Neural cell (in vitro differentiated cells): ENCODE data around the gene MUC3A. TPM values are rescaled to one million over a fixed set of nuclear protein-coding genes. Genes with fewer than 3 reads are reported as not detected.

ENCODE experiments used
- H2AFZ ChIP-seq: fragments of 200-600, 300-800 bp; sonication (generic), shearing (Covaris generic); 2 replicates; pipeline ENCODE4 v1.6.0; 2014; ENCODE audit warnings: low read depth, mild to moderate bottlenecking, antibody characterized with exemption, low read length, moderate library complexity
- H3F3A ChIP-seq: fragments of 200-600 bp; shearing (Covaris generic); 2 replicates; pipeline ENCODE4 v1.6.1; 2016; ENCODE audit warnings: mild to moderate bottlenecking, moderate library complexity, mixed read lengths, antibody characterized with exemption, low read length; ENCODE audit not compliant: insufficient read depth, poor library complexity, severe bottlenecking
- H3K27ac ChIP-seq: fragments of 200-600, 300-800 bp; sonication (generic), shearing (Covaris generic); 2 replicates; pipeline ENCODE4 v1.5.1; 2014; ENCODE audit warnings: mild to moderate bottlenecking, low read length, moderate library complexity
- H3K27me3 ChIP-seq: fragments of 300-800, 200-600 bp; sonication (generic), shearing (Covaris generic); 2 replicates; pipeline ENCODE4 v1.6.0; 2014; ENCODE audit warnings: mild to moderate bottlenecking, low read depth, low read length, moderate library complexity; ENCODE audit not compliant: insufficient read depth
- H3K36me3 ChIP-seq: fragments of 300-800, 200-600 bp; sonication (generic), shearing (Covaris generic); 2 replicates; pipeline ENCODE4 v1.5.1; 2014; ENCODE audit warnings: mild to moderate bottlenecking, antibody characterized with exemption, low read length, moderate library complexity; ENCODE audit not compliant: insufficient read depth
- H3K4me2 ChIP-seq: fragments of 300-800, 200-600 bp; sonication (generic), shearing (Covaris generic); 2 replicates; pipeline ENCODE4 v1.6.0; 2014; ENCODE audit warnings: mild to moderate bottlenecking, low read length
- H3K4me3 ChIP-seq: fragments of 300-800, 200-600 bp; sonication (generic), shearing (Covaris generic); 2 replicates; pipeline ENCODE4 v1.5.1; 2014; ENCODE audit warnings: mild to moderate bottlenecking, low read length, moderate library complexity
- H3K79me2 ChIP-seq: fragments of 200-600 bp; shearing (Covaris generic); replicated peaks from 2 replicates; pipeline ENCODE4 v1.6.0; 2014; ENCODE audit warnings: mild to moderate bottlenecking, low read length, moderate library complexity; ENCODE audit not compliant: insufficient read depth
- H3K9ac ChIP-seq: fragments of 300-800, 200-600 bp; sonication (generic), shearing (Covaris generic); 2 replicates; pipeline ENCODE4 v1.6.1; 2016; ENCODE audit warnings: mild to moderate bottlenecking, low read length, mixed read lengths
- H3K9me2 ChIP-seq: fragments of 200-600 bp; shearing (Covaris generic); 2 replicates; pipeline ENCODE4 v1.6.1; 2016; ENCODE audit warnings: mild to moderate bottlenecking, low read length, mixed read lengths; ENCODE audit not compliant: insufficient read depth
- H3K9me3 ChIP-seq: fragments of 200-600, 300-800 bp; sonication (generic), shearing (Covaris generic); 2 replicates; pipeline ENCODE4 v1.6.1; 2016; ENCODE audit warnings: mild to moderate bottlenecking, mixed run types, low read length, moderate library complexity, mixed read lengths
- H4K20me1 ChIP-seq: fragments of 200-600 bp; shearing (Covaris generic); 2 replicates; pipeline ENCODE4 v1.6.1; 2016; ENCODE audit warnings: mild to moderate bottlenecking, mixed run types; ENCODE audit not compliant: insufficient read depth
- polyA plus RNA-seq: library from polyadenylated mRNA; depleted of rRNA; stranded (reverse); fragments of >200 nt; gene quantifications from 2 replicates; pipeline ENCODE4 v1.2.3, GENCODE V29; 2014
- small RNA-seq, 3 experiments: library from RNA; depleted of rRNA; stranded (forward); fragments of <200 nt; gene quantifications; one replicate each; pipeline ENCODE3, GENCODE V24; 2012
- TF ChIP-seq, protein P1 (sequence below): fragments of 450-650 bp; IDR thresholded peaks from 2 replicates; pipeline ENCODE4 v1.5.1; 2014; ENCODE audit warnings: antibody characterized with exemption, mild to moderate bottlenecking, moderate library complexity; ENCODE audit not compliant: poor library complexity, severe bottlenecking

MUC3A gene
- polyA plus RNA-seq, 1 donor from 2014 or later = not detected

GRCh38 chr7:101017064-101017777 is 67.9 kb downstream of the MUC3A start:
- H3K79me2 ChIP-seq = no peaks in the 10 kb centered on the region
- no peak overlapping the region for H3K9ac ChIP-seq
- H3K27ac ChIP-seq = no peak overlapping the region
- no peak overlapping the region for H3K4me3 ChIP-seq
- H3K9me3 ChIP-seq = no peaks in the 10 kb centered on the region
- H4K20me1 ChIP-seq = no peaks in the 10 kb centered on the region
- no peak overlapping the region for H3K4me2 ChIP-seq
- H3K9me2 ChIP-seq = no peaks in the 10 kb centered on the region
- H2AFZ ChIP-seq = no peak overlapping the region
- no peaks in the 10 kb centered on the region for H3K36me3 ChIP-seq
- H3K27me3 ChIP-seq = no peaks in the 10 kb centered on the region
- TF ChIP-seq, protein P1, sequence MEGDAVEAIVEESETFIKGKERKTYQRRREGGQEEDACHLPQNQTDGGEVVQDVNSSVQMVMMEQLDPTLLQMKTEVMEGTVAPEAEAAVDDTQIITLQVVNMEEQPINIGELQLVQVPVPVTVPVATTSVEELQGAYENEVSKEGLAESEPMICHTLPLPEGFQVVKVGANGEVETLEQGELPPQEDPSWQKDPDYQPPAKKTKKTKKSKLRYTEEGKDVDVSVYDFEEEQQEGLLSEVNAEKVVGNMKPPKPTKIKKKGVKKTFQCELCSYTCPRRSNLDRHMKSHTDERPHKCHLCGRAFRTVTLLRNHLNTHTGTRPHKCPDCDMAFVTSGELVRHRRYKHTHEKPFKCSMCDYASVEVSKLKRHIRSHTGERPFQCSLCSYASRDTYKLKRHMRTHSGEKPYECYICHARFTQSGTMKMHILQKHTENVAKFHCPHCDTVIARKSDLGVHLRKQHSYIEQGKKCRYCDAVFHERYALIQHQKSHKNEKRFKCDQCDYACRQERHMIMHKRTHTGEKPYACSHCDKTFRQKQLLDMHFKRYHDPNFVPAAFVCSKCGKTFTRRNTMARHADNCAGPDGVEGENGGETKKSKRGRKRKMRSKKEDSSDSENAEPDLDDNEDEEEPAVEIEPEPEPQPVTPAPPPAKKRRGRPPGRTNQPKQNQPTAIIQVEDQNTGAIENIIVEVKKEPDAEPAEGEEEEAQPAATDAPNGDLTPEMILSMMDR = no peak
- no peaks in the 10 kb centered on the region for H3F3A ChIP-seq

Small RNAs within 50 kb of the gene (small RNA-seq; reads per million reads assigned to genes)
- gene RN7SL549P (0 reads per million in 3 experiments), gene RPS29P15 (0 to 0.08 (median 0) reads per million in 3 experiments)

Other genes with a start within 250 kb of the MUC3A start
- 92.1 and 104 TPM in 2 replicates for gene POP7, start 243.4 kb upstream of the MUC3A start, polyA plus RNA-seq
- not detected in 2 replicates for gene EPO, start 229.1 kb upstream of the MUC3A start, polyA plus RNA-seq
- not detected in 2 replicates for gene ZAN, start 215.9 kb upstream of the MUC3A start, polyA plus RNA-seq
- gene EPHB4, start 122.0 kb upstream of the MUC3A start, polyA plus RNA-seq = 0.92 and 1.4 TPM in 2 replicates
- gene SLC12A9, start 96.8 kb upstream of the MUC3A start, polyA plus RNA-seq = 21.2 and 29.0 TPM in 2 replicates
- gene TRIP6, start 82.1 kb upstream of the MUC3A start, polyA plus RNA-seq = 1.4 and 2.1 TPM in 2 replicates
- 59.9 and 65.2 TPM in 2 replicates for gene SRRT, start 74.4 kb upstream of the MUC3A start, polyA plus RNA-seq
- 2.4 and 5.0 TPM in 2 replicates for gene UFSP1, start 59.8 kb upstream of the MUC3A start, polyA plus RNA-seq
- 12.2 and 14.3 TPM in 2 replicates for gene ACHE, start 53.6 kb upstream of the MUC3A start, polyA plus RNA-seq
- gene MUC12, start 20.0 kb downstream of the MUC3A start, polyA plus RNA-seq = not detected in 2 replicates
- gene MUC17, start 70.5 kb downstream of the MUC3A start, polyA plus RNA-seq = not detected in 2 replicates
- 0.01 and 0.12 TPM in 2 replicates for gene TRIM56, start 135.9 kb downstream of the MUC3A start, polyA plus RNA-seq
- gene SERPINE1, start 177.6 kb downstream of the MUC3A start, polyA plus RNA-seq = 0.12 TPM in 1 of 2 replicates, not detected in the other
- 344 and 389 TPM in 2 replicates for gene AP1S1, start 204.9 kb downstream of the MUC3A start, polyA plus RNA-seq
- 36.8 and 39.3 TPM in 2 replicates for gene VGF, start 216.0 kb downstream of the MUC3A start, polyA plus RNA-seq
- 4.0 and 4.5 TPM in 2 replicates for gene NAT16, start 230.8 kb downstream of the MUC3A start, polyA plus RNA-seq